ENCODE results near the gene HSPB6.

Gene HSPB6

DNA sequence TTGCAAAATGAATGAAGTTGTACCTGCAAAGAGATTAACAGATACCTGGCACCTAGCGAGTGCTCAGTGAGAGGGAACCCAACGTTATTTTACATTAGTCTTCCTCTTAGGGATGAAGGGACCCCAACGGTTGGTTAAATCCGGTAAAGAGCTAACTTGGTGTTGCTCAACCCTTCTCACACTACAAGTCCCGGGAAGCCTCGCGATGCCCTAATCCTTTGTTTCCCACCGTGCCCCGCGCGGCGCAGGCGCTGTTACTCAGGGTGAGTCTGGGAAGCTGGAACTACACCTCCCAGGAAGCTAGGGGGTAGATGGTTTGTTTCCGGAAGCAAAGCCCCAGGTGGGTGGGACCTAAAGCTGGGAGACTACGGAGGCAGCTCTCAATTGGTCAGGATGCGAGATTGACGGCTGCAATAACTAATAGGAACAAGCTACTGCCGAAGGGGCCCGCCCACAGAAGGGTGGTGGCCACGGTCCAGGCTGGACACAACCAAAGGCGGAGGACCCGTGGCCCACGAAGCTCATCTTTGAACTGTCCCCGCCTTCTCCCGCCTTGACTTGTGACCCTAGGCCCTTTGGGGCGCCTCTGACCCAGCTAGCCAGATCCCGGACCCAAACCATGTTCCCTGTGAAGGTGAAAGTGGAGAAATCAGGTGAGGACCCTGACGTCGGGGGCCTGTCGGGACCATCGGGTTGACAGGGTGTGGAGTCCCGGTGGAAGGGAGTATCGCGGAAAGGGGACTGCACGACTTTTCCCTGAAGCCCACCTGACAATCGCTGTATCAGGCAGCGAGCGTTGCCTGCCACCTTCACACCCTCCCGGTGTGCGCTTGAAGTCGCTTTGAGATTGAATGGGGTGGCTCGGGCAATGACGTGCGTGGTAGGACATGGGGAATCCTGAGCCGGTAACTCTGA, 8.5 kb downstream of the HSPB6 start, which contains the start of gene LIN37:
Gene LIN37 (plus strand): TSS at position 471 of the 915 bp plus-strand sequence. CDS start 149 bp downstream, at position 620.
- H3K4me3 ChIP-seq (ENCODE audit: low read length) = peak within 1 kb of the TSS; percentile 89
- H3K36me3 ChIP-seq (ENCODE audit: insufficient read depth, low read depth, low read length) = no peaks in the 10 kb centered on the region

DNA sequence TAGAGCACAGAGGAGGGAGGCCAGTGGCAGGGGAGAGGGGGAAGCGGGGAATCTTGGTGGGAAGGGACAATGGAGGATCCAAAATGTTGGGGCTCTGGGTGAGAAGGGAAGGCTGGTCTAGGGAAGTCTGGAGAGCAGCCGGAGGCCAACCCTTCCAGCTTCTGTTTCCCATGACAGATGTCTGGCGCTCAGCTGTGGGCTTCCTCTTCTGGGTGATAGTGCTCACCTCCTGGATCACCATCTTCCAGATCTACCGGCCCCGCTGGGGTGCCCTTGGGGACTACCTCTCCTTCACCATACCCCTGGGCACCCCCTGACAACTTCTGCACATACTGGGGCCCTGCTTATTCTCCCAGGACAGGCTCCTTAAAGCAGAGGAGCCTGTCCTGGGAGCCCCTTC, 10.3 kb downstream of the HSPB6 start:
- Histone ChIP-seq H3K9me3 (ENCODE audit: insufficient read depth, low read depth, low read length) (no peaks in the 10 kb centered on the region), H3K36me3 (ENCODE audit: insufficient read depth, low read depth, low read length) (no peaks in the 10 kb centered on the region), H3K27me3 (ENCODE audit: insufficient read depth, low read length) (no peaks in the 10 kb centered on the region), H3K4me1 (ENCODE audit: insufficient read depth, low read length) (peaks cover 3% of the 10 kb centered on the region; the same call in 1 of the 2 replicates), H3K9ac (ENCODE audit: low read depth, low read length) (peak overlapping the region; percentile 97; the same call in 1 of the 2 replicates), H3K27ac (ENCODE audit: low read length) (no peak overlapping the region), H3K4me3 (ENCODE audit: low read length) (peak overlapping the region; percentile 83)

More for the DNA sequence above, 8.5 kb downstream of the HSPB6 start, which contains the start of gene LIN37:
- H3K27me3 ChIP-seq (ENCODE audit: insufficient read depth, low read length) = no peaks in the 10 kb centered on the region
- H3K9me3 ChIP-seq (ENCODE audit: insufficient read depth, low read depth, low read length) = no peaks in the 10 kb centered on the region
- peaks cover 3% of the 10 kb centered on the region; the same call in 1 of the 2 replicates for H3K4me1 ChIP-seq (ENCODE audit: insufficient read depth, low read length)
- peak within 1 kb of the TSS; percentile 63 for H3K9ac ChIP-seq (ENCODE audit: low read depth, low read length)
- H3K27ac ChIP-seq (ENCODE audit: low read length) = no peak within 1 kb of the TSS

DNA sequence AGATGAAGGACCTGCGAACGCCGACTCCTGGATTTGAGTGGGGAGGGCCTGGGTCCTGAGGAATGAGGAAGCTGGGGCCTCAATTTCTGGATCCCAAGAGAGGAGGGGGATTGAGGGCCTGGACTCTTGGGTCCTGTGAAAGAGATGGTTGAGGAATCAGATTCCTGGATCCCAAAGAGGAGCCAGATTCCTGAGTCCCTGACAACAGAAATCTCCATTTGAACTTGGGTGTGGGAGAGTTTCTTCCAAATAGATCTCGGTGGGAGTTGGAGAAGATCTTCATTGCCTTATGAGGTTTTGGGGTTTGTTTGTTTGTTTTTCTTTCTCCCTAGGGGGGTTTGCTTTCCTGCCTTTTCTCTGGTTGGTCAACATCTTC, 10.8 kb downstream of the HSPB6 start:
- Histone ChIP-seq H3K27me3 (ENCODE audit: insufficient read depth, low read length) (no peaks in the 10 kb centered on the region), H3K36me3 (ENCODE audit: insufficient read depth, low read depth, low read length) (no peaks in the 10 kb centered on the region), H3K9me3 (ENCODE audit: insufficient read depth, low read depth, low read length) (no peaks in the 10 kb centered on the region), H3K4me1 (ENCODE audit: insufficient read depth, low read length) (peaks cover 3% of the 10 kb centered on the region; the same call in 1 of the 2 replicates), H3K27ac (ENCODE audit: low read length) (peak overlapping the region; percentile 65), H3K4me3 (ENCODE audit: low read length) (peak overlapping the region; percentile 83), H3K9ac (ENCODE audit: low read depth, low read length) (peak overlapping the region; percentile 97; the same call in 1 of the 2 replicates)

DNA sequence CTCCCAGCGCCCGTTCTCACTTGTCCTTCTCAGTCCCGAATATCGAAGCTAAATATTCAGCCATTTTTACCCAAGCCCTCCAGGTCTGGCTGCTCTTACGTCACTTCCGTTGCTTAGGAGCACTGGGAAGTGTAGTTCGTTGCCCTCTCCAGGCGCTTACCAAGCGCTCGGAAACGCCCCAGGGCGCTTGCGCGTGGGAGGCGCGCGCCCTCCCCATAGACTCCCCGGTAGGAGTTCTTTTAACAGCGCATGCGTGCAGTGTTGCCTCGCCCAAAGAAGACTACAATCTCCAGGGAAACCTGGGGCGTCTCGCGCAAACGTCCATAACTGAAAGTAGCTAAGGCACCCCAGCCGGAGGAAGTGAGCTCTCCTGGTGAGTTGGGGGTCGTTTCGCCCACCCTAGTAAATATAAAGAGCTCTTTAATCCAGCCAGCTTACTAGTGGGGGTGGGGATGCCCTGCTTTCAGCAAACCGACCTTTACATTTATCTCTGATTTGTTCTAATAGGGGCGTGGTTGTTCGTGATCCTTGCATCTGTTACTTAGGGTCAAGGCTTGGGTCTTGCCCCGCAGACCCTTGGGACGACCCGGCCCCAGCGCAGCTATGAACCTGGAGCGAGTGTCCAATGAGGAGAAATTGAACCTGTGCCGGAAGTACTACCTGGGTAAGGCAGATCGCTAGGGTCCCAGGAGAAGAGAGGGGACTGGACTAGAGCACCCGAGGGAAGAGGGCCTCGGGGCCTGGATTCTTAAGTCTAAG, 11.3 kb downstream of the HSPB6 start, which contains the start of the genes PSENEN and U2AF1L4:
Gene PSENEN (plus strand): TSS at position 324 of the 759 bp plus-strand sequence. CDS start 280 bp downstream, at position 604.
Gene U2AF1L4 (minus strand): TSS at position 91 of the 759 bp plus-strand sequence. CDS start 27 bp downstream, at position 64.
- Histone ChIP-seq H3K9me3 (ENCODE audit: insufficient read depth, low read depth, low read length) (no peaks in the 10 kb centered on the region), H3K27me3 (ENCODE audit: insufficient read depth, low read length) (no peaks in the 10 kb centered on the region), H3K36me3 (ENCODE audit: insufficient read depth, low read depth, low read length) (no peaks in the 10 kb centered on the region), H3K27ac (ENCODE audit: low read length) (peak within 1 kb of the TSS; percentile 94), H3K4me3 (ENCODE audit: low read length) (peak within 1 kb of the TSS; percentile 83), H3K9ac (ENCODE audit: low read depth, low read length) (peak within 1 kb of the TSS; percentile 97; the same call in 1 of the 2 replicates), H3K4me1 (ENCODE audit: insufficient read depth, low read length) (peaks cover 3% of the 10 kb centered on the region; the same call in 1 of the 2 replicates)

DNA sequence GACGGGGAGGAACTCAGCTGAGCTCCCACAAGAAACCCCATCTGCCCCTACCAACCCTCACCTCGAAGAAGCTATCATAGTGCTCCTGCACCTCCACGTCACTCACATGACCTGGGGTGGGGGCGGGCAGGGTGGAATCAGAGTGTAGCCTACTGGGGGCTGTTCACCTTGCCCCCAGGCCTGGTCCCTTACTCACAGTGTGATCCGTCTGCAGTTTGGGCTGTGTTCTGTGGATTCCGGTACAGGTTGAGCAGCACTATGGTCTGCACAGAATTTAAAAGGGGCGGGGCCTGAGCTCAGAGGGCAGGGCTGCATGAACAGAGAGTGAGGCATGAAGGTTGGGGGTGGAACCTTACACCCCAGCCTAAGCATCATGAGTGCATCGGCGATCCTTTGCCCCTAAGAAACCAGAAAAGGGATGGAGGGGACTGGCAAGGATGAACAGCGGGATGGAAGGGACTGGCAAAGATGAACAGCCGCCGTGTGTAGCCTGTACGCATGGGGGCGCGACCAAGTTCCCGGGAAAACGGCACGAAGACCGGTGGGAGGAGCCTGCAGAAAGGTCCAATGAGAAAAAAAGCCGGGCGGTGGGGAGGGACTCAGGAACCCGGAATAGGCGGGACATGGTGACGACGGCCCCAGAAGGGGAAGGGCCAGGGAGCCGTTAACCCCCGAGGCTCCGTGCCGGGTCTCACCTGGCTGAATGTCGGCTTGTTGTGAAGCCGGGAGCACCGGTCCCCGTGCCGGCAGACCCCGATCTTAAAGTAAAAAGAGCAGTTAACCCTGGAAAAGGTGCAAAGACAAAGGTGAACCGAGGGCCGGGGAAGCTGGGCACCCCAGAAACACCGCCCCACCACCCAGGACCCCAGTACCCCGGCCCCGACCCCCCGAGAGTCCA, 12.2 kb downstream of the HSPB6 start:
- Histone ChIP-seq H3K4me1 (ENCODE audit: insufficient read depth, low read length) (peaks cover 3% of the 10 kb centered on the region; the same call in 1 of the 2 replicates), H3K36me3 (ENCODE audit: insufficient read depth, low read depth, low read length) (no peaks in the 10 kb centered on the region), H3K9ac (ENCODE audit: low read depth, low read length) (peak overlapping the region; percentile 97; the same call in 1 of the 2 replicates), H3K27ac (ENCODE audit: low read length) (peak overlapping the region; percentile 94), H3K4me3 (ENCODE audit: low read length) (peak overlapping the region; percentile 83), H3K27me3 (ENCODE audit: insufficient read depth, low read length) (no peaks in the 10 kb centered on the region), H3K9me3 (ENCODE audit: insufficient read depth, low read depth, low read length) (no peaks in the 10 kb centered on the region)

DNA sequence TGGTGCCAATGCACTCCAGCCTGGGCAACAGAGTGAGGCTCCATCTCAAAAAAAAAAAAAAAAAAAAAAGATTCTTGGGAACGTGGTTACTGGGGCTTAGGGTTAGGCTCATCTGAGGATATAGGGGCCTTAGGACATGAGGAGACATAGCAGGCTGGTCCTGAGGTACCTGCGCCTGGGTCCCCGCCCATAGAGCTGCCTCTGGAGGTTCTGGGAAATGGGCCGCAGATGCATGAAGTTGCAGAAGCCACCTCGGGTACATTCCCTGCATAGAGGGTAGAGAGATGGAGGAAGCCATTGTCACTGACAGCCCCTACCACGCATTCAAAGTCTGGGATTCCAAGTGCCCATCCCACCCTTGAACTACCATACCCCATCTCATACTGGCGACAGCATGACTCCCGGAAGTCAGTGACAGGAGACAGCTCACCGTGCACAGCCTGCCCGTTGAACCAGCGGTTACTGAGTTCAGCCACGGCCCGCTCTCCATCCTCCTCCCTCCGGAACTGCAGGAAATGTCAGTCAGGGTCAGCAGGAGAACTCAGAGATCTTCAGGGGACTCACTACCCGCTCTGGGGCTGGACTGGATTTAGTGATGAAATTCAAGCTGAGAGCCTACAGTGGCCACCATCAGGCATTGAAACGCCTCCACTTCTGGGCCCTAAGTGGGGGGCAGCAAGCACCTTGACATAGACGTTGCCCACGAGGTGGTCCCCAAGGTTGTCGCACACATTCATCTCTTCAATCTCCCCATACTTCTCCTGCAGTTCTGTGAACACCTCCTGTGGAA, 13.0 kb downstream of the HSPB6 start:
- Histone ChIP-seq H3K4me3 (ENCODE audit: low read length) (peak overlapping the region; percentile 83), H3K27me3 (ENCODE audit: insufficient read depth, low read length) (no peaks in the 10 kb centered on the region), H3K9ac (ENCODE audit: low read depth, low read length) (peak overlapping the region; percentile 97; the same call in 1 of the 2 replicates), H3K4me1 (ENCODE audit: insufficient read depth, low read length) (peaks cover 3% of the 10 kb centered on the region; the same call in 1 of the 2 replicates), H3K9me3 (ENCODE audit: insufficient read depth, low read depth, low read length) (no peaks in the 10 kb centered on the region), H3K27ac (ENCODE audit: low read length) (no peak overlapping the region), H3K36me3 (ENCODE audit: insufficient read depth, low read depth, low read length) (peaks cover 4% of the 10 kb centered on the region)

DNA sequence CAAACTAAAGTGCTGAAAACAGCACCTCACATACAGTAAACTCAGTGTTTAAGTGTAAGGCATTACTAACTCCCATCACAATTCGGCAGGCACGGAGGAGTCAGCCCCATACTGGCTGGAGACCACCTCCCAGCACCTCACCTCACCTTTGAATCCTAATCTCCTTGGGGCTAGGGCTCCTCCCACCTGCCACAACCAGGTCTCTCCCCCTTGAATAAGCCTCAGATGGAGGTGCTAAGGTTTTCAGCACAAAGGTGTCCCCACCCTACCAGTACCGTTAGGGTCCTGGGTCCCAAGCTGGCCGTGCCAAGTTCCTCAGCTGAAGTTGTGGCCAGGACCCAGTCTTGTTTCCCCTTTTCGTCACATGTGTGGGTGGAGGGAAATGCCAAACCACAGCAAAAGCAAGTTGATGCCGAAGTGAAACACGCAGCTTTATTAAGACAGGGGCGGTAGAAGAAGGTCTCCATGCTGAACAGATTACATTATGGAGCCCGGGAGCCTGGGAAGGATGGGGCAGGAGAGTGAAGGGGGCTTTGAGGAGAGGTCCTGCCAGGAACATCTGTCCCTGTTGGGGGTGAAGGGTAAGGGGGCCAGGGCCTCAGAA, 14.6 kb downstream of the HSPB6 start, which contains the start of gene IGFLR1:
Gene IGFLR1 (minus strand): TSS at position 332 of the 604 bp plus-strand sequence. CDS start 1,272 bp downstream, outside the sequence.
- no peak within 1 kb of the TSS; the same call in 1 of the 2 replicates for H3K9ac ChIP-seq (ENCODE audit: low read depth, low read length)
- H3K36me3 ChIP-seq (ENCODE audit: insufficient read depth, low read depth, low read length) = peaks cover 19% of the 10 kb centered on the region
- no peaks in the 10 kb centered on the region for H3K27me3 ChIP-seq (ENCODE audit: insufficient read depth, low read length)
- H3K9me3 ChIP-seq (ENCODE audit: insufficient read depth, low read depth, low read length) = no peaks in the 10 kb centered on the region
- peak within 1 kb of the TSS; percentile 80 for H3K4me3 ChIP-seq (ENCODE audit: low read length)
- H3K4me1 ChIP-seq (ENCODE audit: insufficient read depth, low read length) = peaks cover 3% of the 10 kb centered on the region; the same call in 1 of the 2 replicates
- no peak within 1 kb of the TSS for H3K27ac ChIP-seq (ENCODE audit: low read length)

DNA sequence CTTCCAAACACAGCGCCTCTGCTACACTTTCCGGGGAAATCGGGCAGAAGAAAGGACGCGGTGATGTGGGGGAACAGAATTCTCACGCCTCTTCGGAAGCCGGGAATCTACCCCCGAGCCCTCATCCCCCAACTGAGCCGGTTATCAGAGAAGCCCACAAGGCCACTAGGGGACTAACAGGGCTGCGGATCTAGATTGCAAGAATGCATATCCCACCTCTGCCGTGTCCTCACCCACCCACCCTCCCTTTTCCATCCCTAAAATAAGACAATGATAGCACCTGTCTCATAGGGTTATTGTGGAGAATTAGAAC, 15.7 kb downstream of the HSPB6 start:
- peaks cover 1% of the 10 kb centered on the region; the same call in 1 of the 2 replicates for H3K4me1 ChIP-seq (ENCODE audit: insufficient read depth, low read length)
- no peaks in the 10 kb centered on the region for H3K9me3 ChIP-seq (ENCODE audit: insufficient read depth, low read depth, low read length)

DNA sequence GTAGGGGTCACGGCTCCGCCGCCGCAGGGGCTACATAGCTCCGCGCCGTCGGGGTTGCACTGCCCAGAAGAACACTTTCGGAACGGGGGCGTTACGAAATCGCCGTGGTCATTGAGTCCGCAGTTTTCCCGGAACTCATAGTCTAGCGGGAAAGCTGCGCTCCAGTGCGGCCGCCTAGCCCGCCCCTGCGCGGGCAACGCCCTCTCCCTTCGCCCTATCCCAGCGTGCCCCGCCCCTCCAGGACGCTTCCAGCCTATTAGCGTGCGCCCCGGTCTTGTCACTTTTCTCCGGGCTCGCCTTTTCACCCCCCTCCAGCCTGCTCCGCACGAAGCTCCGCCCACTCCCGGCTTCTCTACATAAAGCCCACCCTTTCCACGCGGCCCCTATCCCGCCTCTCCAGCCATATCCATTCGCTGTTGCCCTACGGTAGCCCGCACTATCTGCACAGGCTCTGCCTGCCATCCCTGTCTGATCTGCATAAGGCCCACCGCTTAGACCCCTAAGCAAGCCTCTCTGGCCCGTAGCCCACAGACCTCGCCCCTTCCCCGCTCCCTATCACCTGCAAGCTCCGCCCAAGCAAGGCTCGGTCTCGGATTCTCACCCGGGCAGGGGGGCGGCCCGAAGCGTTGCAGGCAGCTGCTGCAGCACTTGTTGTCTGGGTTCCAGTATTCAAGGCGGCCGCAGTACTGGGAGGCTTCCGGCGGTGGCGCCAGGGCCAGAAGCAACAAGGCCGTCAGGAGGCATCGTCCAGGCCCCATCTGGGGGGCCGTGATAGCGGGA, 16.2 kb downstream of the HSPB6 start:
- H3K27ac ChIP-seq (ENCODE audit: low read length) = peak overlapping the region; percentile 52
- H3K36me3 ChIP-seq (ENCODE audit: insufficient read depth, low read depth, low read length) = peaks cover 33% of the 10 kb centered on the region
- peak overlapping the region; percentile 82 for H3K9ac ChIP-seq (ENCODE audit: low read depth, low read length)
- peak overlapping the region; percentile 80 for H3K4me3 ChIP-seq (ENCODE audit: low read length)
- no peaks in the 10 kb centered on the region for H3K27me3 ChIP-seq (ENCODE audit: insufficient read depth, low read length)
- H3K4me1 ChIP-seq (ENCODE audit: insufficient read depth, low read length) = no peaks in the 10 kb centered on the region
- H3K9me3 ChIP-seq (ENCODE audit: insufficient read depth, low read depth, low read length) = no peaks in the 10 kb centered on the region

More for the DNA sequence above, 15.7 kb downstream of the HSPB6 start:
- H3K9ac ChIP-seq (ENCODE audit: low read depth, low read length) = peak overlapping the region; percentile 82
- peak overlapping the region; percentile 52 for H3K27ac ChIP-seq (ENCODE audit: low read length)
- peaks cover 29% of the 10 kb centered on the region for H3K36me3 ChIP-seq (ENCODE audit: insufficient read depth, low read depth, low read length)
- peak overlapping the region; percentile 80 for H3K4me3 ChIP-seq (ENCODE audit: low read length)
- no peaks in the 10 kb centered on the region for H3K27me3 ChIP-seq (ENCODE audit: insufficient read depth, low read length)
